ENCODE measurements around the gene SELENOM.
A peak's percentile ranks its signal among the peaks of the same experiment; 100 is the strongest.

Gene SELENOM, protein sequence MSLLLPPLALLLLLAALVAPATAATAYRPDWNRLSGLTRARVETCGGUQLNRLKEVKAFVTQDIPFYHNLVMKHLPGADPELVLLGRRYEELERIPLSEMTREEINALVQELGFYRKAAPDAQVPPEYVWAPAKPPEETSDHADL

DNA sequence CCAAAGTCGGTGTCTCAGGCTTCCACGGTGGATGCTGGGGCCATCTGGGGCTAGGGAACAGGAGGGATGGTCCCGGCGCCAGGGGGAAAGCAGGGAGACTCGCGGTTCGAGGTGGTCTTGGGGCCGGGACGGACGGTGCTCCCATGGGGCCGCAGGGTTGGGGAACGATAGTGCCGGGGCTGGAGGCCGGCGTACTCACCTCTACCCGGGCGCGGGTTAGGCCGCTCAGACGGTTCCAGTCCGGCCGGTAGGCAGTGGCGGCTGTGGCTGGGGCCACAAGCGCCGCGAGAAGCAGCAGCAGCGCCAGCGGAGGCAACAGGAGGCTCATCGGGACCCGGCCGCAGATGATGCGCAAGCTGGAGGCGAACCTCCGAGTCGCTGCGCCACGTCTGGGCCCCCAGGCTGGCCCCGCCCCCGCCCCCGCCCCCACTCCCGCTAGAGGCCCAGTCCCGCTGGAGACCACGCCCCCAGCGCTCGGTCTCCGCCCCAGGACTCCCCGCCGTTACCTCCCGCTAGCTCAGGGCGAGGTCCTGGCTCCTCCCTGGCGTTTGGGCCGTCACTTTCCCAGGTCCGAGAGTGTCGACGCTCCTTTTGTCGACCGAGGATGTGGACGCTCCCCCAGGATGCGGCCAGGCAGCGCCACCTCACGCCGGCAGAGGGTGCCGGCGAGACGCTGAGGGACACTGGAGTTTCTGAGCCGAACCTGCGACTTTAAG lies at the start of gene SELENOM:
TSS of gene SELENOM (minus strand) at position 391 of the 716 bp plus-strand sequence. CDS start at position 328, 63 bp downstream.
- H3K27ac Mint-ChIP-seq (ENCODE audit: low read depth) = peak within 1 kb of the TSS; percentile 91
- H3K4me1 Mint-ChIP-seq = peaks cover 24% of the 10 kb centered on the region
- peak; percentile 90 for ATAC-seq (replicated peaks; ENCODE audit: extremely low read depth, poor library complexity, severe bottlenecking)
- H3K4me3 Mint-ChIP-seq = peak within 1 kb of the TSS; percentile 85
- peaks cover 9% of the 10 kb centered on the region for H3K36me3 Mint-ChIP-seq (ENCODE audit: insufficient read depth)
- no peaks in the 10 kb centered on the region for H3K27me3 Mint-ChIP-seq
- H3K9me3 Mint-ChIP-seq = no peaks in the 10 kb centered on the region
- peak; percentile 57 to 70 for DNase-seq (ENCODE audit: low spot score in 2 of 2)

DNA sequence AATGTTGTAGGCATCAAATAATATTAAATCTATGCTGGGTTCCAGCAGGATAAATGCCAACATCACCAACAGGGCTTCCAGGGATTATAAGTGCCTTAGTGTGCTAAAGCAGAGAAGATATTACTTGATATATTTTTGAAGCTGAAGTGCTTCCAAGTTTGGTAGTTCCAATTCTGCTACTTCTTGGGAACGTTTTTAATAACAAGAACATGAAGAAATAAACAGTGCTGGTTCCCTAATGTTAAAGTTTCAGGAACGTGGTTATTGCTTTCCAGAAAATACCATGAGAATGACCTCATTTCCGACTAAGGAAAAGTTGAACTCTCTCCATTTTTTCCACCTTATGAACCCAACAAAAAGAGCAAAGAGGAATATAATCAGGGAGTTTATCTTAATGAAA lies 48.1 kb upstream of the SELENOM start:
- no peak overlapping the region for H3K27ac Mint-ChIP-seq (ENCODE audit: low read depth)
- no peak for ATAC-seq (replicated peaks; ENCODE audit: extremely low read depth, poor library complexity, severe bottlenecking)
- no peak overlapping the region for H3K4me3 Mint-ChIP-seq
- H3K27me3 Mint-ChIP-seq = peaks cover 11% of the 10 kb centered on the region
- peaks cover 11% of the 10 kb centered on the region for H3K4me1 Mint-ChIP-seq
- peaks cover 2% of the 10 kb centered on the region for H3K36me3 Mint-ChIP-seq (ENCODE audit: insufficient read depth)
- DNase-seq (ENCODE audit: low spot score in 2 of 2) = no peak
- H3K9me3 Mint-ChIP-seq = no peaks in the 10 kb centered on the region

DNA sequence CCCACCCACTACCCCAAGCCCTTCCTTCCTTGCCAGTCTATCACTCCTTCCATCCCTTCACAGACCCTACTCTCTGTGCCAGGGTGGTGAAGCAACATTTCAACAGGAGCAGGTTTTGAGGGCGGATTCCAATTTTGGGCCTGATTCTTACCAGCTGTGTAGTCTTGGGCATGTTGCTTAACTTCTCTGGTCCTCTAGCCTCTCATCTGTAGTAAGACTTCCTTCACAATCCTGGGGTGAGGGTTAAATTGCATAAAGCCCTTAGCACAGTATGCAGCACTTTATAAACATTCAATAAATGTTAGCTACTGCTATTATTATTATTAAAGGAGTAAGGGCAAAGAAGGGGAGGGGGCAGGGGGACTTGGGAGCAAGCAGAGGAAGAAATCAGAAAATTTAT lies 47.6 kb upstream of the SELENOM start:
- no peak for ATAC-seq (replicated peaks; ENCODE audit: extremely low read depth, poor library complexity, severe bottlenecking)
- no peak overlapping the region for H3K4me3 Mint-ChIP-seq
- H3K36me3 Mint-ChIP-seq (ENCODE audit: insufficient read depth) = peaks cover 2% of the 10 kb centered on the region
- DNase-seq (ENCODE audit: low spot score in 2 of 2) = no peak
- H3K9me3 Mint-ChIP-seq = no peaks in the 10 kb centered on the region
- H3K4me1 Mint-ChIP-seq = peaks cover 8% of the 10 kb centered on the region
- H3K27ac Mint-ChIP-seq (ENCODE audit: low read depth) = no peak overlapping the region
- peaks cover 11% of the 10 kb centered on the region for H3K27me3 Mint-ChIP-seq

DNA sequence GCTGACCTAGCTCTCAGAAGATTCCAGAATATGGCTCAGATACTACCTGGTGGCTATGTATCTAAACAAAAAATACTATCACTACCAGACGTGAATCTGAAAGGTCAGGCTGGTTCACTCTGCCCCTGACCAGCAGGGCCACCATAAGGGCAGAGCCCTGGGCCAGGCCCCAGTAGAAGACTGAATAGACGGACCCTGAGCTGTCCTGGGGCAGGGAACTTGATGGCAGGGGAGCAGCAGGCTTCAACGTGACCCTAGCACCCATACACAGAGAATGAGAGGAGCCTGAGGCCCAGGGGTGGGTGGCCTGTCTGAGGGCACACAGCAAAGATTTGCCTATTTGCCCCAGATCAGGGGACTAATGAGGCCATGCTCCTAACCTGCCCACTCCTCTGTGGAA lies 46.0 kb upstream of the SELENOM start:
- DNase-seq (ENCODE audit: low spot score in 2 of 2) (no peak), ATAC-seq (replicated peaks; ENCODE audit: extremely low read depth, poor library complexity, severe bottlenecking) (no peak)
- H3K4me3 Mint-ChIP-seq = no peak overlapping the region
- no peaks in the 10 kb centered on the region for H3K4me1 Mint-ChIP-seq
- peaks cover 11% of the 10 kb centered on the region for H3K27me3 Mint-ChIP-seq
- H3K9me3 Mint-ChIP-seq = no peaks in the 10 kb centered on the region
- no peak overlapping the region for H3K27ac Mint-ChIP-seq (ENCODE audit: low read depth)
- no peaks in the 10 kb centered on the region for H3K36me3 Mint-ChIP-seq (ENCODE audit: insufficient read depth)

DNA sequence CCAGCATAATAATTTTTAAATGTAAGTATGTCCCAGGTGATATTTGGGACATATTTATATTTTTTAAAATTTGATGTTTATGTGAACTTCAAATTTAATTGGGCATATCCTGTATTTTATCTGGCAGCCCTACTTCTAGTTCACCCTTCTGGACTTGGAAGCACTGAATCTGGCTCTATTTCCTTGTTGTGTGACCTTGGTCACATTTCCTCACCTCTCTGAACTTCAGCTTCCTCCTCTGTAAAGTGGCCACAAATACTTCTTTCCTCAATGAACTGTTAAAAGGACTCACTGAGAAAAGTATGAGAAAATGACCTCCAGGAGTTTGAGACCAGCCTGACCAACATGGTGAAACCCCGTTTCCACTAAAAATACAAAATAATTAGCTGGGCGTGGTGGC lies 44.5 kb upstream of the SELENOM start:
- DNase-seq (ENCODE audit: low spot score in 2 of 2) = no peak
- ATAC-seq (replicated peaks; ENCODE audit: extremely low read depth, poor library complexity, severe bottlenecking) = no peak
- Mint-ChIP-seq H3K36me3 (ENCODE audit: insufficient read depth) (no peaks in the 10 kb centered on the region), H3K27me3 (peaks cover 11% of the 10 kb centered on the region), H3K27ac (ENCODE audit: low read depth) (no peak overlapping the region), H3K4me3 (no peak overlapping the region), H3K4me1 (no peaks in the 10 kb centered on the region), H3K9me3 (no peaks in the 10 kb centered on the region)

DNA sequence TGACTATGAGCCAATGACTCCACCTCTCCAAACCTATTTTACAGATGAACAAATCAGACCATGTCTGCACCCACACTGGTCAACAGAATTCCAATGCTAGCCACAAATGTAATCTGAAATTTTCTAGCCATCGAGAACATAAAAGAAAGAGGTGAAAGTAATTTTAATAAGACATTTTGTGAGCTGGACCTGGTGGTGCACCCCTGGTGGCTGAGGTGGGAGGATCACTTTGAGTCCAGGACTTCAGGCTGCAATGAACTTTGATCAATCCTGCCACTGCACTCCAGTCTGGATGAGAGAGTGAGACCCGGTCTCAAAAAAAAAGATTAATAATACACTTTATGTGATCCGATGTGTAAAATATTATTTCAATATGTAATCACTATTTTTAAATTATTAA lies 43.2 kb upstream of the SELENOM start:
- no peaks in the 10 kb centered on the region for H3K36me3 Mint-ChIP-seq (ENCODE audit: insufficient read depth)
- no peak overlapping the region for H3K4me3 Mint-ChIP-seq
- ATAC-seq (replicated peaks; ENCODE audit: extremely low read depth, poor library complexity, severe bottlenecking) = no peak
- no peaks in the 10 kb centered on the region for H3K9me3 Mint-ChIP-seq
- DNase-seq (ENCODE audit: low spot score in 2 of 2) = no peak
- H3K4me1 Mint-ChIP-seq = no peaks in the 10 kb centered on the region
- peaks cover 11% of the 10 kb centered on the region for H3K27me3 Mint-ChIP-seq
- no peak overlapping the region for H3K27ac Mint-ChIP-seq (ENCODE audit: low read depth)

DNA sequence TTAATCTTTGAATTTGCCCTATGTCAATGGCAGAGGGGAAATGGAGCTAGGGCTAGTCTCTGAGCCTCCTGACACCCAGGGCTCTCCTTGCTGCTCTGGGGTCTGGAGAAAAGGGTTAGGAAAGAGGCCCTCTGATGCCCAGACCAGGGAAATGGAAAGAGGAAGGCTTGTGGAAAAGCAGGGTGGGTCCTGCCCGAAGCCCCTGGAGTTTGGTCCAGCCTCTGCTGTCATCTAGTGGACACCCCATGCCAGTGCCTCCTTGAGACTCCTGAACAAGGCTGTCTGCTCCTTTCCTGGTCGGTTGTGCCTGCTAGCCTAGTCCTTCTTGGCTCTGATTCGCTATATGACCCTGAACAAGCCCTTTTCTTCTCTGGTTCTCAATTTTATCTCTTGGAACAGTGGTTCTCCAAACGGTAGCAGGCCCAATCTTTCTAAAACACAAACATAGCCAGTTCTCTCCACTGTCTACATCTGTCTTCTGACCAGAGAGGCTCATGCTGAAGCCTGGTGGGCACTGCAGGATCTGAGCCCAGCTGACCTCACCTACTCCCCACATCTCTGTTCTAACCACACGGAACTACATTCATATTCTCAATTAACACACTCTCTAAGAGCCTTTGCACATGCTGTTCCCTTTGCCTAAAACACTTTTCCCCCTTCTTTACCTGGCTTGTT lies 41.7 kb upstream of the SELENOM start:
- Mint-ChIP-seq H3K27ac (ENCODE audit: low read depth) (no peak overlapping the region), H3K4me1 (no peaks in the 10 kb centered on the region), H3K27me3 (peaks cover 11% of the 10 kb centered on the region)

DNA sequence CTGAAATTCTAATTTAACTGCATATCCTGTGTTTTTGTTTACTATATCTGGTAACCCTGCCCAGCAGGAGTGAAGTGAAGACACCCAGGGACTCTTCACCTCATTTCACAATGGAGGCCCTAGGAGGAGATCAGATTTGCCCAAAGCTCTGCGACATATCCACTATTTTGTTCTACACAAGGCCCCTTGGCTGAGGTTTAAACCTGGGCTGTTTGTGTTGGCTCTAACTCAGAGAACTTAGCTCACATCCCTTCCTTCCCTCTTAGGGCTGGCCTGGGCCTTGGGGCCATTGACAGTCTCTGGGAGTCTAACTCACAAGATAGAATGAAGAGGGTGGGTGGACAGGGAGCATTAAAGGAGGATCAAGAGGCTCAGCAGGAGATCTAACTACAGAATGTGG lies 41.1 kb upstream of the SELENOM start:
- no peaks in the 10 kb centered on the region for H3K36me3 Mint-ChIP-seq (ENCODE audit: insufficient read depth)
- peaks cover 9% of the 10 kb centered on the region for H3K27me3 Mint-ChIP-seq
- DNase-seq (ENCODE audit: low spot score in 2 of 2) = no peak
- ATAC-seq (replicated peaks; ENCODE audit: extremely low read depth, poor library complexity, severe bottlenecking) = no peak
- H3K27ac Mint-ChIP-seq (ENCODE audit: low read depth) = no peak overlapping the region
- no peak overlapping the region for H3K4me3 Mint-ChIP-seq
- no peaks in the 10 kb centered on the region for H3K9me3 Mint-ChIP-seq
- H3K4me1 Mint-ChIP-seq = no peaks in the 10 kb centered on the region

More for the DNA sequence above, 41.7 kb upstream of the SELENOM start:
- H3K36me3 Mint-ChIP-seq (ENCODE audit: insufficient read depth) = no peaks in the 10 kb centered on the region
- ATAC-seq (replicated peaks; ENCODE audit: extremely low read depth, poor library complexity, severe bottlenecking) (no peak), DNase-seq (ENCODE audit: low spot score in 2 of 2) (no peak)
- H3K9me3 Mint-ChIP-seq = no peaks in the 10 kb centered on the region
- no peak overlapping the region for H3K4me3 Mint-ChIP-seq

DNA sequence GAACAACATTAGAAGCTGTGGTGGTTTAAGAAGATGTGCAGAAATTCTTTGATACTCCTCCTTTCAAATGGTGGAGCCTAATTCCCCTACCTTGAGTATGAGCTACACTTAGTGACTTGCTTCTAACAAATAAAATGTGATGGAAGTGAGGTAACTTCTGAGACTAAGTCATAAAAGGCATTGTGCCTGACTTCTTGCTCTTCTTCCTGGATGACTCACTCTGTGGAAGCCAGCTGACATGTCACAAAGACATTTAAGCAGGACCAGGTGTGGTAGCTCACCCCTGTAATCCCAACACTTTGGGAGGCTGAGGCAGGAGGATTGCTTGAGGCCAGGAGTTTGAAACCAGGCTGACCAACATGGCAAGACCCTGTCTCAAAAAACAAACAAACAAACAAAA lies 36.9 kb upstream of the SELENOM start:
- ATAC-seq (replicated peaks; ENCODE audit: extremely low read depth, poor library complexity, severe bottlenecking) (no peak), DNase-seq (ENCODE audit: low spot score in 2 of 2) (no peak)
- Mint-ChIP-seq H3K4me3 (no peak overlapping the region), H3K9me3 (no peaks in the 10 kb centered on the region), H3K36me3 (ENCODE audit: insufficient read depth) (no peaks in the 10 kb centered on the region), H3K27me3 (peaks cover 10% of the 10 kb centered on the region), H3K27ac (ENCODE audit: low read depth) (no peak overlapping the region), H3K4me1 (no peaks in the 10 kb centered on the region)

DNA sequence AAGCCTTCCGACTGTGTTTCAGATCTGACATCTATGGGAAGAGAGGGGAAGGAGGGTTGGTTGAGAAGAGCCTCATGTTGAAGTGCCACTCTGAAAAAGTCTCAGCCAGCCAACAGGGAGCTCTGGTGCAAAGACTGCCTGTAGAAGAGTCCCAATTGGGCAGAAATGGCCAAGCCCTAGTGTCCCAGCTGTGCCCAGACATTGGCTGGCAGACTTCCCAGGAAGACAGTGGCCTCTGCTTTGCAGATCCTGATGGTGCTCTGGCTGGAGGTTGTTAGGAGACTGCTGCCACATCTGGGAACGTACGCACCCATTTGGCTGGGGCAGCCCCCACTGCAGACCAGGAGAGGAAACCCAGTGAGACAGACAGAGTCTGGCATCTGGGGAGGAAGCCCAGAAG lies 36.2 kb upstream of the SELENOM start:
- Mint-ChIP-seq H3K4me1 (no peaks in the 10 kb centered on the region), H3K9me3 (no peaks in the 10 kb centered on the region), H3K27ac (ENCODE audit: low read depth) (no peak overlapping the region), H3K27me3 (peaks cover 10% of the 10 kb centered on the region), H3K4me3 (no peak overlapping the region), H3K36me3 (ENCODE audit: insufficient read depth) (no peaks in the 10 kb centered on the region)
- ATAC-seq (replicated peaks; ENCODE audit: extremely low read depth, poor library complexity, severe bottlenecking) = no peak
- no peak for DNase-seq (ENCODE audit: low spot score in 2 of 2)

DNA sequence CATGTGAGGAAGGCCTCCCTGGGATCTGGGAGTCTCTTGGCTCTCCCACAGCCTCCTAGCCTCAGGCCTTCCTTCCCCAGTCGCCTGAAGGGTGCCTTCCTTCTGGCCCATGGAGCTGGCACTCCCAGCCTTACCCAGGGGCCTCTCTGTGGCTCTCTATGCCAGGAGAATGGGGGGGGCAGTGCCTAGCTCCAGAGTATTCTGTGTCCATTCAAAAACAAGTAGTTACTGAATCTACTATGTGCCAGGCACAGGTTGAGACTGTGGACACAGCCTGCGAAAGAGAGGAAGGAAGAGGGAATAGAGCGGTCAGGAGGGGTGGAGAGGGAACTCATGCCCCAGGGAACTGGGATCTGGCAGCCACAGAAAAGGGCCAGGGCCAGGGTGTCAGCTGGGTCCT lies 35.7 kb upstream of the SELENOM start:
- DNase-seq (ENCODE audit: low spot score in 2 of 2) = no peak
- H3K4me3 Mint-ChIP-seq = no peak overlapping the region
- H3K27me3 Mint-ChIP-seq = peaks cover 10% of the 10 kb centered on the region
- no peak overlapping the region for H3K27ac Mint-ChIP-seq (ENCODE audit: low read depth)
- no peak for ATAC-seq (replicated peaks; ENCODE audit: extremely low read depth, poor library complexity, severe bottlenecking)
- no peaks in the 10 kb centered on the region for H3K9me3 Mint-ChIP-seq
- H3K36me3 Mint-ChIP-seq (ENCODE audit: insufficient read depth) = no peaks in the 10 kb centered on the region
- H3K4me1 Mint-ChIP-seq = no peaks in the 10 kb centered on the region

DNA sequence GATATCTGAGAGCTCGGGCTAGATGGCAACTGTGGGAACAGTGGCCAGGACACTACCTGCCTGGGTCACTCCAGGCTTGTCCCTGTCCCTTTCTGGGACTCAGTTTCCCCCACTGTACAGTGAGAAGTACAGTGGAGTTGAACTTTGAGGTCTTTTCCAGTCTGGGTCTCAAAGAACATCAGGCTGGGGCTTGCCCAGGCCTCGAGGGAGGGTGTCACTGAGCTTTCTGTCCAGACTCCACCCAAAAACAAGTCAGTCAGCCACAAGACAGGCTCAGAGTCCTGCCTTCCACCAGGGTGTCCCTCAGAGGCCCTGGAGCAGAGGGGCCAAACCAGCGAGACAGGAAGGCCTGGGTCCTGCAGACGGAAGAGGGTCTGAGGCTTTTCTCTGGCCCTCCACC lies 34.9 kb upstream of the SELENOM start:
- Mint-ChIP-seq H3K4me3 (no peak overlapping the region), H3K9me3 (no peaks in the 10 kb centered on the region), H3K4me1 (no peaks in the 10 kb centered on the region), H3K27me3 (peaks cover 10% of the 10 kb centered on the region), H3K27ac (ENCODE audit: low read depth) (no peak overlapping the region), H3K36me3 (ENCODE audit: insufficient read depth) (no peaks in the 10 kb centered on the region)
- DNase-seq (ENCODE audit: low spot score in 2 of 2) = no peak
- no peak for ATAC-seq (replicated peaks; ENCODE audit: extremely low read depth, poor library complexity, severe bottlenecking)

DNA sequence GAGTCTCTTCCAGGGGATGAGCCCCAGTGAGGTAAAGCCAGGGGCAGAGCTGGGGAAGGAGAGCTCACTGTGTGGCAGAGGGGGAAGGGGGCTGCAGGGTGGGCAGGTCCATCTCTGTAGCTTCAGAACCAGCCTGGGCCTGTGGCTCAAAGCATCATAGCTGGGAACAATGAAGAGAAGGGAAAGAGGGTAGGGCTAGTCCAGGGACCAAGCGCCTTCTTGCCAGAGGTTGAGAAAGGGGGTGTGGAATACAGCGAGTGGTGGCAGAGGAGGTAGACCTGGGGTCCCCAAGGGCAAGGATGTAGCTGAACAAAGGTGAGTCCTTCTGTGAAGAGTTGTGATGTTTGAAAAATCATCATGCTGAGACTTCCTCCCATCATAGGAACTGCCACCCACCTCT lies 34.2 kb upstream of the SELENOM start:
- no peak for ATAC-seq (replicated peaks; ENCODE audit: extremely low read depth, poor library complexity, severe bottlenecking)
- no peaks in the 10 kb centered on the region for H3K4me1 Mint-ChIP-seq
- no peaks in the 10 kb centered on the region for H3K9me3 Mint-ChIP-seq
- H3K27ac Mint-ChIP-seq (ENCODE audit: low read depth) = no peak overlapping the region
- DNase-seq (ENCODE audit: low spot score in 2 of 2) = no peak
- peaks cover 10% of the 10 kb centered on the region for H3K27me3 Mint-ChIP-seq
- H3K36me3 Mint-ChIP-seq (ENCODE audit: insufficient read depth) = no peaks in the 10 kb centered on the region
- H3K4me3 Mint-ChIP-seq = no peak overlapping the region
